HepG2 (cell line): Measurements from ENCODE around the gene AHSG. TPM values are rescaled to one million over a fixed set of nuclear protein-coding genes. Genes with fewer than 3 reads are reported as not detected.

Source experiments
- ATAC-seq: fragments of 200-7000 bp; cut with Tn5 transposase; 3 replicates; pipeline ENCODE4 v1.9.1; 2020; ENCODE audit warnings: mild to moderate bottlenecking, moderate library complexity
- BruUV-seq: library from RNA; stranded (reverse); fragments of 400-500 nt; replicated peaks from 2 replicates; lab custom pipeline; 2021; lab: Mats Ljungman, UMichigan
- CTCF ChIA-PET: fragments of 300-600 bp; formaldehyde crosslinking; extraction: SDS; loops from one replicate; lab custom pipeline; 2021; ENCODE audit warnings: low total read pairs, inconsistent platforms, low intra/inter-chr PET ratio; lab: Yijun Ruan, JAX
- POLR2A ChIA-PET: fragments of 350-600 bp; sonication (Branson Sonifier 250); formaldehyde crosslinking; loops from one replicate; lab custom pipeline; 2020; ENCODE audit warnings: antibody characterized with exemption, inconsistent platforms; lab: Yijun Ruan, JAX
- DNase-seq: peaks from one replicate; pipeline ENCODE4 v3.0.0-alpha.2; 2015; ENCODE audit warnings: low spot score
- FAIRE-seq: peaks from 3 replicates; lab custom pipeline; 2011; peaks lifted over from hg19 to GRCh38; lab: Jason Lieb, UNC
- H2AFZ ChIP-seq: one replicate; pipeline ENCODE4 v1.6.1; 2011; ENCODE audit warnings: low read length, inconsistent platforms
- H3K27ac ChIP-seq: fragments of 300-600 bp; 3 replicates; pipeline ENCODE4 v1.8.0; 2011; ENCODE audit warnings: mixed run types, mild to moderate bottlenecking, mixed read lengths, low read length, inconsistent platforms; ENCODE audit not compliant: insufficient read depth; ENCODE audit errors: extremely low read length
- H3K27me3 ChIP-seq, 2 experiments: fragments of 200-600 bp in 1 of 2; 2 replicates in 1 of 2; 3 replicates in 1 of 2; pipeline versions ENCODE4 v1.6.0 to v1.8.0; 2011; ENCODE audit warnings: low read length in 2 of 2, mild to moderate bottlenecking in 2 of 2, moderate library complexity in 2 of 2, inconsistent platforms in 1 of 2; ENCODE audit not compliant: insufficient read depth in 2 of 2, control insufficient read depth in 1 of 2
- H3K36me3 ChIP-seq, 2 experiments: fragments of 200-600 bp in 1 of 2; replicated peaks in 1 of 2; 2 replicates in 1 of 2; 3 replicates in 1 of 2; pipeline versions ENCODE4 v1.5.1 to v1.8.0; 2011; ENCODE audit warnings: low read length in 2 of 2, inconsistent platforms in 1 of 2; ENCODE audit not compliant: insufficient read depth in 2 of 2, control insufficient read depth in 1 of 2
- H3K4me1 ChIP-seq: 2 replicates; pipeline ENCODE4 v1.5.1; 2012; ENCODE audit warnings: low read length, inconsistent platforms; ENCODE audit not compliant: insufficient read depth
- H3K4me2 ChIP-seq: 2 replicates; pipeline ENCODE4 v1.6.0; 2011; ENCODE audit warnings: low read depth, low read length, inconsistent platforms
- H3K4me3 ChIP-seq, 3 experiments: fragments of 200-600 bp in 1 of 3; sonication (generic), shearing (Covaris generic) in 1 of 3; replicated peaks in 1 of 3; 2 replicates each; pipeline ENCODE4 v1.5.1; 2011 to 2016; ENCODE audit warnings: low read length in 3 of 3, inconsistent platforms in 2 of 3, low read depth in 2 of 3, mild to moderate bottlenecking in 2 of 3, control low read depth in 1 of 3, mixed read lengths in 1 of 3; ENCODE audit not compliant: insufficient read depth in 1 of 3
- H3K79me2 ChIP-seq: one replicate; pipeline ENCODE4 v1.6.1; 2011; ENCODE audit warnings: low read length, inconsistent platforms; ENCODE audit not compliant: insufficient read depth
- H3K9ac ChIP-seq: 2 replicates; pipeline ENCODE4 v1.6.0; 2011; ENCODE audit warnings: mild to moderate bottlenecking, low read depth, low read length, inconsistent platforms; ENCODE audit not compliant: insufficient read depth
- H3K9me3 ChIP-seq: 2 replicates; pipeline ENCODE4 v1.5.1; 2012; ENCODE audit warnings: mild to moderate bottlenecking, low read length
- H4K20me1 ChIP-seq: 2 replicates; pipeline ENCODE4 v1.6.0; 2011; ENCODE audit warnings: inconsistent platforms, mild to moderate bottlenecking, low read length, moderate library complexity; ENCODE audit not compliant: insufficient read depth
- FOXP1 ChIP-seq, 2 experiments: fragments of 450-650 bp in 1 of 2; IDR thresholded peaks; 2 replicates each; pipeline ENCODE4 v1.6.1; 2017 to 2018; ENCODE audit warnings: antibody characterized with exemption in 1 of 2
- NAIF1 ChIP-seq: sonication (generic); formaldehyde crosslinking; IDR thresholded peaks from 2 replicates; pipeline ENCODE4 v1.5.0; 2020; ENCODE audit warnings: mild to moderate bottlenecking, missing genetic modification reagents, borderline replicate concordance
- NCOA2 ChIP-seq: sonication (generic); formaldehyde crosslinking; IDR thresholded peaks from 2 replicates; pipeline ENCODE4 v1.8.0; 2022; ENCODE audit warnings: inconsistent platforms
- PAXIP1 ChIP-seq: sonication (generic); formaldehyde crosslinking; conservative IDR thresholded peaks from 2 replicates; pipeline ENCODE4 v1.4.0; 2020; ENCODE audit warnings: mild to moderate bottlenecking, missing genetic modification reagents, moderate library complexity
- POGK ChIP-seq: sonication (generic); formaldehyde crosslinking; conservative IDR thresholded peaks from 2 replicates; pipeline ENCODE4 v1.8.0; 2022; ENCODE audit warnings: mild to moderate bottlenecking, moderate library complexity, missing genetic modification reagents
- RARA ChIP-seq: IDR thresholded peaks from 2 replicates; pipeline ENCODE4 v1.6.1; 2016; ENCODE audit warnings: missing genetic modification reagents, missing compliant biosample characterization
- ZNF354B ChIP-seq: sonication (generic); formaldehyde crosslinking; IDR thresholded peaks from 2 replicates; pipeline ENCODE4 v1.8.0; 2022; ENCODE audit warnings: mild to moderate bottlenecking, missing genetic modification reagents
- ZNF407 ChIP-seq: sonication (generic); formaldehyde crosslinking; IDR thresholded peaks from one replicate; pipeline ENCODE4 v1.5.1; 2020; ENCODE audit warnings: mild to moderate bottlenecking, missing genetic modification reagents; ENCODE audit errors: not compliant biosample characterization
- WGBS: methylation state at CpG from one replicate; pipeline ENCODE4 v1.1.6; 2017; ENCODE audit warnings: low lambda C conversion rate; 5-methylcytosine and 5-hydroxymethylcytosine counted together
- in situ Hi-C: cut with HindIII; loops from 2 replicates; pipeline ENCODE4 v1.10.0; 2017; ENCODE audit warnings: low pct_unique_long_range_greater_than_20kb; ENCODE audit not compliant: extremely low pct_ligation_motif_present
- intact Hi-C: fragments of 100-400 bp; cut with micrococcal nuclease; formaldehyde crosslinking; loops from one replicate; pipeline ENCODE4 v1.10.0; 2022; ENCODE audit not compliant: unreplicated experiment
- polyA plus RNA-seq, 8 experiments: library from polyadenylated mRNA; depleted of rRNA in 3 of 8; stranded (reverse) in 7 of 8; unstranded in 1 of 8; fragments of >200 nt; fragmentation: Illumina TruSeq in 4 of 8; extraction: Trizol in 4 of 8; gene quantifications; 2 replicates each; pipeline versions ENCODE4 v1.2.1 to v1.2.3, GENCODE V29; 2011 to 2016; ENCODE audit warnings: low read depth in 4 of 8, missing spikeins in 1 of 8, mixed read lengths in 1 of 8; ENCODE audit not compliant: insufficient read depth in 1 of 8
- total RNA-seq, 5 experiments: library from RNA; depleted of rRNA; stranded (reverse); fragments of >200 nt; fragmentation: Illumina TruSeq; extraction: Trizol; gene quantifications; 2 replicates each; pipeline ENCODE4 v1.2.3, GENCODE V29; 2016; ENCODE audit warnings: low read depth in 1 of 5

AHSG gene
- total and polyA plus RNA-seq, 2 of the 13 experiments (the other 11 are each of a cell fraction or from before 2014, with no cell fraction given), result 2,043 to 19,152 TPM

- peak; percentile 58 for DNase-seq
- Histone ChIP-seq H3K36me3 (no peaks in the 10 kb centered on the region), H4K20me1 (no peaks in the 10 kb centered on the region), H3K9ac (no peak within 1 kb of the TSS; the same call in 1 of the 2 replicates), H3K4me1 (peaks cover 40% of the 10 kb centered on the region), H3K27me3 (no peaks in the 10 kb centered on the region), H3K27ac (no peak within 1 kb of the TSS), H3K4me2 (peak within 1 kb of the TSS; percentile 60), H2AFZ (no peak within 1 kb of the TSS), H3K79me2 (no peaks in the 10 kb centered on the region), H3K9me3 (no peaks in the 10 kb centered on the region), H3K4me3 (peak within 1 kb of the TSS in 1 of 3 experiments; percentile 19; a peak in 1 of 6 replicates)
- no TSS peak for BruUV-seq
- intact Hi-C loops (no loop called here), in situ Hi-C loops (no loop called here)
- peak; percentile 81 for ATAC-seq
- CTCF ChIA-PET, result no interaction called here
- no peak for FAIRE-seq
- 17% methylated on average over 8 of the region's 8 CpGs for WGBS
- POLR2A ChIA-PET, result interaction anchor here (1.0 to 1.2 kb wide), 3 partner anchors 11 to 52 kb away, joined by 3 to 4 read pairs (median 4); partner anchors contain the start of gene KNG1
- TF ChIP-seq RARA (CRISPR knock-in tag) (peak; percentile 80), ZNF354B (CRISPR knock-in tag) (no peak), PAXIP1 (CRISPR knock-in tag) (peak; percentile 77), NAIF1 (no peak), ZNF407 (no peak), FOXP1 (IDR thresholded peaks at IDR 0.05) (no peak), FOXP1 (CRISPR knock-in tag; IDR thresholded peaks at IDR 0.05) (peak; percentile 58), NCOA2 (CRISPR knock-in tag) (0 out of 2 replicates have a peak, but pooled peaks have one; percentile 21), POGK (0 out of 2 replicates have a peak, but pooled peaks have one; percentile 37)
These were observed 52.8 kb downstream of the AHSG start, which contains the start of gene HRG for GRCh38 chr3:186665625-186666188. Gene HRG (plus strand): TSS chr3:186666014. CDS start chr3:186666032, 18 bp downstream.
